GM10847 (cell line): ENCODE measurements around the gene THSD4.

Source experiments
- POLR2A ChIP-seq: IDR thresholded peaks from 2 replicates; pipeline ENCODE4 v1.6.1; 2011; ENCODE audit not compliant: insufficient read length; ENCODE audit errors: extremely low read depth

THSD4 gene

GRCh38 chr15:71788646-71789579 is 673.6 kb downstream of the THSD4 start:
- no peak for TF ChIP-seq POLR2A

DNA sequence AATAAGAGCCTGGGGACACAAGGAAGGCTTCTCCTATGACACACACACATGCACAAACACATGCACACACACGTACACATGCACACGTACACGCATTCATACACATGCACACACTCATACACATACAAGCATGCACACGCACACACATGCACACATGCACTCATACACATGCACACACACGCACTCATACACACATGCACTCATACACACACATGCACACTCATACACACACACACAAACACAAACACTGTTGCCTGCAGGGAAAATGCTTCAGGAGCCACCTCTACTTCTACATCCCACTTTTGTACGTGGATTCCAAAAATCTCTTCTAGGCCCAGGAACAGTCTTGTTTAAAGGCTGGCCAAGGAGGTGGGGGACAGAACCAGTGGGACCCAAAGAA is 674.3 kb downstream of the THSD4 start:
- TF ChIP-seq POLR2A = no peak

DNA sequence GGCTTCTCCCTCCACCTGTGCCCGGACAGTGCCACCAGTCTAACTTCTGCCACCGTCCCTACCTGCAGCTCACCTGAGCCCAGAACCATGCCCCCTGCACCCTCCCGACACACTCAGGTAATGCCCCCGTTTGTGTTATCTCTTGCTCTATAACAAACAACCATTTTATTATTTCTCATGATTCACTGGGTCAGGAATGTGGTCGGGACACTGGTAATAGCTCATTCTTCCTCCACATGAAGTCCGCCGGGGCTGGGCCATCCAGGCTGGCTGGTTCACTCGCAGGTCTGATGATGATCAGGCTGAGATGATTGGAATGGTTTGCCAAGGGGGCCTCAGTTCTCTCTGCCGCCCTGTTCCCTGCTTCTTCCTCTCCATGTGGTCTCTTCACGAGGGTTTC is 674.8 kb downstream of the THSD4 start:
- no peak for TF ChIP-seq POLR2A

GRCh38 chr15:71791975-71792374 is 676.7 kb downstream of the THSD4 start:
- no peak for TF ChIP-seq POLR2A

DNA sequence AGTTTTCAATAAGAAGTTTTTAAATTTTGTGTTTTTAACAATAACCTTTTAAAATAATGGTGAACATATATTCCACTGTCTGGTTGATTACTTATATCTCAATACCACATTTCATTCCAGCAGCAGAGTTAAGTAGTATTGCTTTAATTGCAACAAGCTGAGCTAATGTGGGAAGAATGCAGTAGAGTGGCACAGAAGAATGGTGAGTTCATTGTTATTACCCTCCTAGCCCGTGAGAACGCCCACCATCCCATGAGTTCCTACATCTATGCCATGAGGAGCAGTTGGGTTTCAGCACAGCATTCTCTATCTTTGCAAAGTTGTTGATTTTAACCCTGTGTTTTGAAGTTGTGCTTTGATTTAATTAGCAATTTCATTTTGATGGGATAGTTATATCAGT is 677.2 kb downstream of the THSD4 start:
- no peak for TF ChIP-seq POLR2A

DNA sequence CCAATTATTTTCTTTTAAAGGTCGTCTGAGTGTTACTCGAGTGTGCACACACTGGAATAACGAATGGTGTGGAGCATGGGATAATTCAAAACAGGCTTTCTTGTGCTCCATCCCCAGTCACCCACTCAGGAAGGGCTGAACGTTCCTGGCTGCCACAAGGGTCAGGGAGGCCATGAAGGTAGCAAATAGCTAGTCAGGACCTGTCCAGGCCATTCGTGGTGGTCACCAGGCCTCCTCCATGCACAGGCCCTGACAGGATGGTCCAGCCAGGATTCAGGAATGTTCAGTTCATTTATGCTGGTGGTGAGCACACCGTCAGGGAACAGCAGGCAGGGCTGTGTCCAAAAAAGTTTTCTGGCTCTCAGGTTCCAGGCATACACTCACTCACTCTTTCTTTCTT is 683.4 kb downstream of the THSD4 start:
- TF ChIP-seq POLR2A = no peak

DNA sequence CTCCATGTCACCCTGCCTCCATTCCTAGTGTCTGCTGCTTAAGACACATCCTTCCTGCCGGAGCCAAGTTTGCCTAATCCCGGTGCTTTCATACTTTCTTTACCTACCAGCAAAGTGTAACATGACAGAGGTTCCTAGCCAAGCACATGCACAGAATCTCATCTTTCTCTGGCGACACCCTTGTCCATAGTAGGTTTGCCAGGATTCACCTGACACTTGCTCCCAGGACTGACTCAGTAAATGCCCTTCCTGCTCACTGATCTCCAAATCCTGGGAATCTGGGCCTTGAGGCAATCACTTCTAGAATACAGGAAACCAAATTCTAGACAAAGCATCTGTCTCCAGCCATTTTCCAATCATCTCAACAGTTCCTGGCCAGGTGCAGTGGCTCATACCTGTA is 684.9 kb downstream of the THSD4 start:
- no peak for TF ChIP-seq POLR2A

DNA sequence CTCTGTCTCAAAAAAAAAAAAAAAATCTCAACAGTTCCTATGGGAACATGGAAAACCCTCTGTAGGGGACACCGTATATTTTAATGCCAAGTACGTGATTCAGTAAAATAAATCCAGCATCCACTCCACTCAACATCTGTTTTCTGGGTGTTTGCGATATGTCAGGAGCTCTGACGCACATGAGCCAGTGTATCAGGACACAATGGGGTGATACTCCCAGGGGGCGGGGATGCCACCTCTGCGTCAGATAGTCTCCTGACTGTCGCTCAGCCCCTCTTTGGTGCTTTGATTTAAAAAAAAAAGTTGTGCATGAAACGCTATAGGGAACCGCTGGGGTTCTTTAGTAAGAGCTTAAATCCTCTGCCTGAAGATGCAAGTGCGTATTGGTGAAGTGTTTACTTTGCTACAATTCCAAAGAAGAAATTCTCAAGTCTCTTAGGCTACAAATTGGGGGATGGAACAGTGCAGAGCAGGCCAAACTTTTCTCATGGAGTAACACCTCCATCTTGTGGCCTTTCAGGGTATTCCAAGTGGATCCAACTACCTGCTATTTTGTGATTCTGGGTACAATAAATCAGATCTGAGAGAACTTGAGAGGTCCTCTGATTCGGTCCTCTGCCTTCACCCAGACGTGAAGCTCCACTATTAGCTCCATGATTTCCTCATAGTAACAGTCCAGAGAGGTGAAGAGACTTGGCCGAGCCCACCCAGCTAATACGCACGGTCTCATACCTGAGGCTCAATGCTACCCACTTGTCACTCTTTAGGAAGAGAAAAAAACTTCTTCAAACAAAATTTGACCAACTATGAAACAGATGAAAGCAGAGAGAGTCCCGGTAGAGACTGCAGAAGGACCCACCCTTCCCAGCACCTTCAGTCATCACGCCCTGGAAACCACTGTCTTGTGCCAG is 685.8 kb downstream of the THSD4 start:
- TF ChIP-seq POLR2A = no peak

- no peak for TF ChIP-seq POLR2A
Measured at GRCh38 chr15:71801935-71802655, 686.8 kb downstream of the THSD4 start.

DNA sequence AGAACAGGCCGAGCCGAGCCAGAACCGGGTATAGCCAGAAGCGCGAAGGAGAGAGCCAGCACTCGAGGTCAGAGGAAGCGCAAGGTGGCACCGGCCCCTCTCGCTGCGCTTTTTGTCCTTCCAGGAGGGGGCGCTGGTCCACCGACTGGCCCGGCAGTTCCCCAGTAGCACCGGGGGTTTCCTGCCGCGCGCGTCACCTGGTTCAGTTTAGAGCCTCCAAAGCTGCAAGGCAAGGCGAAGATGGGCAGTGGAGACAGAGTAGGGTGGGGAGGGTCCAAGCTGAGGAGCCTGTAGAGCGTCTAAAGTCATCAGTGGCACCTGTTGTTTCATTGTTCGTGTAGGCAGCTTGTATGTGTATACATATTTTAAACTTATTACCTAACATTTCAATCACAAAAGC is 687.5 kb downstream of the THSD4 start:
- no peak for TF ChIP-seq POLR2A

- no peak for TF ChIP-seq POLR2A
Measured at GRCh38 chr15:71804226-71804625, 689.0 kb downstream of the THSD4 start.

- no peak for TF ChIP-seq POLR2A
Measured at GRCh38 chr15:71804695-71805470, 689.6 kb downstream of the THSD4 start.

DNA sequence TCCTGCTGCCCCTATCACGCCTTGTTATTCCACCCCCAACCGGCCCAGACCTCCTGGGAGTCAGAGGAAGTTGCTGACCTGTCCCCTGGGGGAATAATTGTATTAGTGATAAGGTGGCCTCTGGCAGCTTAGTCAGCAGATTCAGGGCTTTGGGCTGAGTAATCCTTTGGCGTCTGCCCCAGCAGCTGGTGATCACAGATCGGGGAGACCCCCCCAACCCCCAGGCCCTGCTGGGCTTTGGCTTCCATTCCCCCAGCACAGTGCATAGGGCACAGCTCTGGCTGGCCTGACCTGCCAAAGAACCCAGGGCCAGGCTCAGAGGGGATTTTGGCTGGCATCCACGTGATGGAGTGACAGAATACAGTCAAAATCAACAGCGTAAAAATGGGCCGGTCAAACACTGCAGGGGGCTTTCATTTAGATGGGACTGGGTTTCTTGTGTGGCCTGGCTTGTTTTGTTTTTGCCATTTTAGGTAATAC is 691.2 kb downstream of the THSD4 start:
- no peak for TF ChIP-seq POLR2A

DNA sequence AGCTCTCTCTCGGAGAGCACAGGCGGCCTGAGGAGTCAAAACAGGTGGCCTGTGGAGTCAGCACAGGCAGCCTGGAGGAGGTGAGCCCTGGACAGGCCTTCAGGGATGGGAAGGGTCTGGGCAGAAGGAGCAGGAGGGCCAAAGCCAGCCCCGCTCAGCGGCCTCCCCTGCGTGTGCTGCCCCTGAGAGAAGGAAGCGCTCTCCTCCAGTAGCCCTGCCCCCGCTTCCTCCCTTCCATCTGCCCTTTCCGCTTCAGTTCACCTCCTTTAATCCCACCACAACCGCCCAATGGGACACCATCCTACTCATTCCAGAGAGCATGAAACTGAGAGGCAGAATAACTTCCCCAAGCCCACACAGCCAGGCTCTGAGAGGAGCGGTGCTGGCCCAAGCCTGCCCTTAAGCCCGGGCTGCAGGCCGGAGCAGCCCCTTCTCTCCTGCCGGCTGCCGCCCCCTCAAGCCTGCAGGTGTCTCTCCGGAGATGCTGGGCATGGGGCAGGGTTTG is 691.9 kb downstream of the THSD4 start:
- TF ChIP-seq POLR2A = no peak
